DOHH2 (cell line): ENCODE measurements around the gene ECHS1.

Experiments
- H3F3A ChIP-seq: fragments of 200-600 bp; sonication (generic), shearing (Covaris generic); 2 replicates; pipeline ENCODE4 v1.6.0; 2016; ENCODE audit warnings: antibody characterized with exemption, mild to moderate bottlenecking; ENCODE audit not compliant: control insufficient read depth, insufficient read depth
- H3K27ac ChIP-seq: fragments of 200-600 bp; sonication (generic); 2 replicates; pipeline ENCODE4 v1.5.1; 2014; ENCODE audit warnings: low read depth, mild to moderate bottlenecking, low read length, moderate library complexity
- H3K27me3 ChIP-seq: fragments of 200-600 bp; sonication (generic); 2 replicates; pipeline ENCODE4 v1.6.1; 2014; ENCODE audit warnings: mild to moderate bottlenecking, low read length, mixed read lengths; ENCODE audit not compliant: control insufficient read depth
- H3K36me3 ChIP-seq: fragments of 200-600 bp; sonication (generic); 2 replicates; pipeline ENCODE4 v1.6.1; 2014; ENCODE audit warnings: mild to moderate bottlenecking, low read length, moderate library complexity, mixed read lengths; ENCODE audit not compliant: control insufficient read depth
- H3K4me1 ChIP-seq: fragments of 200-600 bp; sonication (generic); 2 replicates; pipeline ENCODE4 v1.6.1; 2014; ENCODE audit warnings: mild to moderate bottlenecking, low read length, mixed read lengths; ENCODE audit not compliant: control insufficient read depth
- H3K4me2 ChIP-seq: fragments of 200-600 bp; sonication (generic); 2 replicates; pipeline ENCODE4 v1.6.0; 2014; ENCODE audit warnings: mild to moderate bottlenecking, low read length, moderate library complexity
- H3K4me3 ChIP-seq: fragments of 200-600 bp; sonication (generic); 2 replicates; pipeline ENCODE4 v1.5.1; 2014; ENCODE audit warnings: mild to moderate bottlenecking, low read length, mixed read lengths
- H3K79me2 ChIP-seq: fragments of 200-600 bp; sonication (generic); 2 replicates; pipeline ENCODE4 v1.6.1; 2014; ENCODE audit warnings: mild to moderate bottlenecking, low read length, mixed read lengths; ENCODE audit not compliant: control insufficient read depth
- H3K9me2 ChIP-seq: fragments of 200-600 bp; sonication (generic); replicated peaks from 2 replicates; pipeline ENCODE4 v1.6.1; 2014; ENCODE audit warnings: mild to moderate bottlenecking, low read length, mixed read lengths; ENCODE audit not compliant: control insufficient read depth
- H3K9me3 ChIP-seq: fragments of 200-600 bp; sonication (generic); 2 replicates; pipeline ENCODE4 v1.6.1; 2014; ENCODE audit warnings: antibody characterized with exemption, low read length, mixed read lengths; ENCODE audit not compliant: control insufficient read depth, insufficient read depth
- H4K20me1 ChIP-seq: fragments of 200-600 bp; sonication (generic); 2 replicates; pipeline ENCODE4 v1.6.0; 2014; ENCODE audit warnings: low read depth, mild to moderate bottlenecking, antibody characterized with exemption, low read length, moderate library complexity; ENCODE audit not compliant: control insufficient read depth, insufficient read depth
- EZH2phosphoT487 ChIP-seq: fragments of 200-600 bp; sonication (generic); IDR thresholded peaks from 2 replicates; pipeline ENCODE4 v1.6.1; 2017; ENCODE audit warnings: borderline replicate concordance, mild to moderate bottlenecking, antibody characterized with exemption, low read length, moderate library complexity, mixed read lengths
- TF ChIP-seq, protein P1 (sequence below): fragments of 200-600 bp; sonication (generic); IDR thresholded peaks from one replicate; pipeline ENCODE4 v1.5.1; 2014; ENCODE audit warnings: antibody characterized with exemption, mild to moderate bottlenecking, low read depth, low read length; ENCODE audit not compliant: poor library complexity, severe bottlenecking

Gene ECHS1

DNA sequence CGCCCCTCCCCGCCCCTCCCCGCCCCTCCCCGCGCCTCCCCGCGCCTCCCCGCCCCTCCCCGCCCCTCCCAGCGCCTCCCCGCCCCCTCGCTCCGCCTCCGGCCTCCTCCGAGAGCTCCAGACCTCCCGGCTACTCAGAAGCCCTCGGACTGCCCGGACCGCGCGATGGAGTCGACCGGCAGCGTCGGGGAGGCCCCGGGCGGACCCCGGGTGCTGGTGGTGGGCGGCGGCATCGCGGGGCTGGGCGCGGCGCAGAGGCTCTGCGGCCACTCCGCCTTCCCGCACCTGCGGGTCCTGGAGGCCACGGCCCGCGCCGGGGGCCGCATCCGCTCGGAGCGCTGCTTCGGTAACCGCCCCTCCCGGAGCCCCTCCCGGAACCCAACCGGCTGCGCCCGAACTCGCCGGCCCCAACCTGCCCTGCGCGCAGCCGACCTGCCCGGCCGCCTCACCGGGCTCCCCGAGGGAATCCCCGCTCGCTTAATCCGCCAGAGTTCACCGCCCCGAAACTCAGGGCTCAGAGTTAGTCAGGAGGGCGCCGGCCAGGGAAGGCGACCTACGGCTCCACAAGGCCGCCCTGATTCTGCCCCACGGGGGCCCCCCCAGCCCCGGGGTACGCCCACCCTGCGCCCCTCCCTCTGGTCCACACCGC is 6.1 kb upstream of the ECHS1 start, which contains the start of gene PAOX:
Gene PAOX (plus strand): TSS at position 111 of the 649 bp plus-strand sequence. CDS start 55 bp downstream, at position 166.
- peaks cover 16% of the 10 kb centered on the region; the same call in 1 of the 2 replicates for H3K27me3 ChIP-seq
- H3K4me2 ChIP-seq = peak within 1 kb of the TSS; percentile 100
- no peaks in the 10 kb centered on the region for H3K79me2 ChIP-seq
- no peak for TF ChIP-seq EZH2phosphoT487
- TF ChIP-seq, protein P1, sequence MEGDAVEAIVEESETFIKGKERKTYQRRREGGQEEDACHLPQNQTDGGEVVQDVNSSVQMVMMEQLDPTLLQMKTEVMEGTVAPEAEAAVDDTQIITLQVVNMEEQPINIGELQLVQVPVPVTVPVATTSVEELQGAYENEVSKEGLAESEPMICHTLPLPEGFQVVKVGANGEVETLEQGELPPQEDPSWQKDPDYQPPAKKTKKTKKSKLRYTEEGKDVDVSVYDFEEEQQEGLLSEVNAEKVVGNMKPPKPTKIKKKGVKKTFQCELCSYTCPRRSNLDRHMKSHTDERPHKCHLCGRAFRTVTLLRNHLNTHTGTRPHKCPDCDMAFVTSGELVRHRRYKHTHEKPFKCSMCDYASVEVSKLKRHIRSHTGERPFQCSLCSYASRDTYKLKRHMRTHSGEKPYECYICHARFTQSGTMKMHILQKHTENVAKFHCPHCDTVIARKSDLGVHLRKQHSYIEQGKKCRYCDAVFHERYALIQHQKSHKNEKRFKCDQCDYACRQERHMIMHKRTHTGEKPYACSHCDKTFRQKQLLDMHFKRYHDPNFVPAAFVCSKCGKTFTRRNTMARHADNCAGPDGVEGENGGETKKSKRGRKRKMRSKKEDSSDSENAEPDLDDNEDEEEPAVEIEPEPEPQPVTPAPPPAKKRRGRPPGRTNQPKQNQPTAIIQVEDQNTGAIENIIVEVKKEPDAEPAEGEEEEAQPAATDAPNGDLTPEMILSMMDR = no peak
- peaks cover 5% of the 10 kb centered on the region; the same call in 1 of the 2 replicates for H3F3A ChIP-seq
- H3K9me3 ChIP-seq = no peaks in the 10 kb centered on the region
- no peak within 1 kb of the TSS for H3K27ac ChIP-seq
- H4K20me1 ChIP-seq = no peaks in the 10 kb centered on the region
- peaks cover 19% of the 10 kb centered on the region for H3K4me1 ChIP-seq
- H3K36me3 ChIP-seq = no peaks in the 10 kb centered on the region
- peak within 1 kb of the TSS; percentile 83 for H3K4me3 ChIP-seq
- no peaks in the 10 kb centered on the region for H3K9me2 ChIP-seq

- H3K9me3 ChIP-seq = no peaks in the 10 kb centered on the region
- peaks cover 5% of the 10 kb centered on the region; the same call in 1 of the 2 replicates for H3F3A ChIP-seq
- peaks cover 16% of the 10 kb centered on the region; the same call in 1 of the 2 replicates for H3K27me3 ChIP-seq
- H3K79me2 ChIP-seq = no peaks in the 10 kb centered on the region
- H4K20me1 ChIP-seq = no peaks in the 10 kb centered on the region
- no peaks in the 10 kb centered on the region for H3K9me2 ChIP-seq
- no peak for TF ChIP-seq EZH2phosphoT487
- TF ChIP-seq, protein P1 = no peak
- H3K4me3 ChIP-seq = peak overlapping the region; percentile 83
- H3K27ac ChIP-seq = no peak overlapping the region
- no peaks in the 10 kb centered on the region for H3K36me3 ChIP-seq
- peaks cover 24% of the 10 kb centered on the region for H3K4me1 ChIP-seq
- peak overlapping the region; percentile 100 for H3K4me2 ChIP-seq
Measured at GRCh38 chr10:133378251-133379096, 5.3 kb upstream of the ECHS1 start.

DNA sequence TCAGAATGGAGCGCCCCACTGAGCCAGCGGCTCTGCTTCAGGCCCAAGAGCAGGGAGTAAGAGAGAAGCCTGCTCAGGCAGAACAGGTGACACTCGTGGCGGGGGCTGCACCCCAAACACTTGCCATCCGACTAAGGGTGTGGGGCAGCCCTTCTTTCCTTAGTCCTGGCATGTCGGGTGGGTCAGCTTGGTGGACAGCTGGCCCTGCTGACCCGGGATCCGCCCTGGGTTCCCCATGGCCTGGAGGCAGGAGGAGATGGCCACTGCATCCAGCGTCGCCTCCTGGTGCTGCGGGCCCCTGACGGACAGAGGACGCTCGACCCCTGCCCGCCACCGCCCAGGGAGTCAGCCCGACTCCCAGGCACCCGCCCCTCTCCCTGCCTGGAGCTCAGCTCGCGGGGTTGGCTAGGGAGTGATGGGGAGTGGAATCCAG is 4.7 kb upstream of the ECHS1 start:
- Histone ChIP-seq H3K27me3 (peaks cover 16% of the 10 kb centered on the region; the same call in 1 of the 2 replicates), H3K9me3 (no peaks in the 10 kb centered on the region), H3K79me2 (no peaks in the 10 kb centered on the region), H3K36me3 (no peaks in the 10 kb centered on the region), H3K4me2 (peak overlapping the region; percentile 100), H3K27ac (no peak overlapping the region), H3K9me2 (no peaks in the 10 kb centered on the region), H4K20me1 (no peaks in the 10 kb centered on the region), H3K4me3 (peak overlapping the region; percentile 83), H3F3A (peaks cover 5% of the 10 kb centered on the region; the same call in 1 of the 2 replicates), H3K4me1 (peaks cover 24% of the 10 kb centered on the region)
- TF ChIP-seq EZH2phosphoT487 = no peak
- TF ChIP-seq, protein P1 = no peak
